Subcutaneous abdominal adipose tissue (tissue), 5 donors: Measurements from ENCODE around the gene LEMD3.

Source experiments
- H3K27ac ChIP-seq: one replicate; pipeline ENCODE4 v1.7.0; 2013; ENCODE audit warnings: low read depth, mild to moderate bottlenecking, inconsistent platforms, low read length, moderate library complexity
- H3K27me3 ChIP-seq, 5 donors: one replicate each; pipeline ENCODE4 v1.7.0; 2013; ENCODE audit warnings: low read length in 5 of 5, inconsistent platforms in 1 of 5; ENCODE audit not compliant: control insufficient read depth in 5 of 5, insufficient read depth in 4 of 5
- H3K36me3 ChIP-seq, 5 donors: one replicate each; pipeline ENCODE4 v1.7.0; 2013; ENCODE audit warnings: low read length in 5 of 5; ENCODE audit not compliant: control insufficient read depth in 5 of 5, insufficient read depth in 5 of 5
- H3K4me1 ChIP-seq, 5 donors: one replicate each; pipeline ENCODE4 v1.7.0; 2013; ENCODE audit warnings: low read length in 5 of 5, mild to moderate bottlenecking in 3 of 5, moderate library complexity in 1 of 5; ENCODE audit not compliant: control insufficient read depth in 5 of 5, insufficient read depth in 5 of 5
- H3K4me3 ChIP-seq, 5 donors: one replicate each; pipeline ENCODE4 v1.7.0; 2013; ENCODE audit warnings: low read length in 5 of 5, low read depth in 1 of 5
- H3K9ac ChIP-seq, 5 donors: one replicate each; pipeline ENCODE4 v1.7.0; 2013; ENCODE audit warnings: low read length in 5 of 5, mild to moderate bottlenecking in 4 of 5, moderate library complexity in 3 of 5
- H3K9me3 ChIP-seq, 5 donors: one replicate each; pipeline ENCODE4 v1.7.0; 2013; ENCODE audit warnings: low read length in 5 of 5; ENCODE audit not compliant: control insufficient read depth in 5 of 5
- donor health status: healthy.
- donor health status: healthy.
- donor health status: healthy.
- donor health status: healthy.
- donor health status: healthy.

LEMD3 gene

DNA sequence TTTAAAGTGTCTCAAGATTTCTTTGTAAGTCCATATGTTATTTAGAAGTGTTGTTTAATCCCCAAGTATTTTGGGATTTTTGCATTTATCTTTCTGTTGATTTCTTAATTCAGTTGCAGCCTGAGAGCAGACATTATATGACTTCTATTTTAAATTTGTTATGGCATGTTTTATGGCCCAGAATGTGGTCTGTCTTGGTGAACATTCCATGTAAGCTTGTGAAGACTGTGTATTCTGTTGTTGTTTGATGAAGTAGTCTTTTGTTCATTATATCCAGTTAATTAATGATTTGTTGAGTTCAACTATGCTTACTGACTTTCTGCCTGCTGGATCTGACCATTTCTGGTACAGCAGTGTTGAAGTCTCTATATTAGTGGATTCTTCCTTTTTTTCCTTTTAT is 34.0 kb downstream of the LEMD3 start:
- H3K9ac ChIP-seq = no peak overlapping the region
- no peaks in the 10 kb centered on the region for H3K9me3 ChIP-seq
- peaks cover 0 to 7% (median 0%) of the 10 kb centered on the region in 5 donors for H3K4me1 ChIP-seq
- no peak overlapping the region for H3K4me3 ChIP-seq
- H3K36me3 ChIP-seq = no peaks in the 10 kb centered on the region
- H3K27me3 ChIP-seq = no peaks in the 10 kb centered on the region
- no peak overlapping the region for H3K27ac ChIP-seq

GRCh38 chr12:65204886-65205525 is 35.6 kb downstream of the LEMD3 start:
- Histone ChIP-seq H3K9ac (no peak overlapping the region), H3K4me1 (peaks cover 0 to 14% (median 7%) of the 10 kb centered on the region in 5 donors), H3K9me3 (no peaks in the 10 kb centered on the region), H3K27ac (no peak overlapping the region), H3K36me3 (no peaks in the 10 kb centered on the region), H3K4me3 (no peak overlapping the region), H3K27me3 (no peaks in the 10 kb centered on the region)

DNA sequence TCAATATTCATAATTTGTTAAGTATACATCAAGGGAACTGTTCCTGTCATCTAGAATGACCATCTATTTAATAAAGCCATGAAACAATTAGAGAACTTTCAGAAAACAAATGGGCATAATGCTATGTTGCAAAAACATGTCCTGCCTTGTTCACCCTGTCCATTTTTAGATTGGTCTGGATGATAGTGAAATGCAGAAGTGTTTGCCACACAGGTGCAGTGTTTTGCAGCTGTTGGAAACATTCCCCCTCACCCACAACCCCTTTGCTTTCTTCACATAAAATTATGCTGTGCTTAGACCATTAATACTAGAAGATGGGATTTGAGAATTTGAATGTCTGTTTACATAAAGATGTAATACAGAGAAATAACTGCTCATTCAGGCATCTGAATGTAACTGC is 36.5 kb downstream of the LEMD3 start:
- Histone ChIP-seq H3K27ac (no peak overlapping the region), H3K36me3 (no peaks in the 10 kb centered on the region), H3K4me3 (no peak overlapping the region), H3K9me3 (no peaks in the 10 kb centered on the region), H3K27me3 (no peaks in the 10 kb centered on the region), H3K4me1 (peaks cover 0 to 17% (median 7%) of the 10 kb centered on the region in 5 donors), H3K9ac (no peak overlapping the region)

DNA sequence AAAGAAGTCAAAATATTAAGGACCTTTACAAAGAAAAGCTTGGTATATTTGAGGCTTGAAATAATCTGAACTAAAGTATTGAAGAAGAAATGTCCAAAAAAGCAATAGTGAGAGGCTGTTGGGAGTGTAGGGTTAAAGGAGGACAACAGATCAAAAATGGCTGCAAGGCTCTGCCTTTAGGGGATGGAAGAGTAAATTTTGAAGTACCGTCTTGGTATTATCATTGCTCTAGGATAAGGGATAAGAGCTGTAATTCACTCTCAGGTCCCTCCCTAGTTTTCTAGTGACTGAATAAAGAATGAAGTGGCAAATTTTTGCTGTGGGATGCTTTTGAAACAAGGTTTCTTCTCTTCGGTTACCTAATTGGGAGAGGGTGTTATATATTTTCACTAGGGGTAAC is 38.7 kb downstream of the LEMD3 start:
- Histone ChIP-seq H3K4me3 (no peak overlapping the region), H3K9ac (no peak overlapping the region), H3K27ac (no peak overlapping the region), H3K4me1 (peaks cover 0 to 20% (median 7%) of the 10 kb centered on the region in 5 donors), H3K9me3 (no peaks in the 10 kb centered on the region), H3K36me3 (peaks cover 0 to 3% (median 0%) of the 10 kb centered on the region in 5 donors), H3K27me3 (no peaks in the 10 kb centered on the region)

DNA sequence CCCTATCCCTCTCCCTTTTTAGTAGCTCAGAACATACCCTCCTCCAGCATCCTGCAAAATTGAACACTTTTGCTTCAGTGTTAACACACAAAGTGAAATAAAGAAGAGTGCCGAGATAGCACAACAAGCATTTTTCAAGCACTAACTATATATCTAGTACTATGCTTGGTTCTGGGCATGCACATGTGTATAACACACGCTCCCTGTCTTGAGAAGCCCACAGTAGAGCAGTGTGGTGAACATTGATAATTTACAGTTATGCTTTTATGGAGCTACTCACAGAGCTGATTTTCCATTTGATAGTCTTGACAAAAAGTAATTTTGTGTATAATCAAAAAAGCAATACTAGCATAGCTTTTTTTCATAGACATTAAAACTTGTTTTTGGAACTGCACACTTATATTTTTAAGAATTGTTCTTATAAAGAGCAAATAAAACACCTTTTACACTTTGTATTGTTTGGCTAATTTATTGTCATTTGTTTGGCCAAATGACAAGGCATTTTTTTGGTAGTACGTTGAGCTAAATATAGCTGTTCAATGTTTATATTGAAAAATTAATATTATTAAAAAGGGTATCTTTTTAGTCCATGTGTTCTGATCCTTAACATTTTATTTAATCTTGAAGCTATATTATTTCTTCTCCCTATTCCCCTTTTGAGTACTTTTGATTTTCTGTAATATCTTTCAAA is 39.7 kb downstream of the LEMD3 start:
- Histone ChIP-seq H3K27ac (no peak overlapping the region), H3K27me3 (no peaks in the 10 kb centered on the region)

DNA sequence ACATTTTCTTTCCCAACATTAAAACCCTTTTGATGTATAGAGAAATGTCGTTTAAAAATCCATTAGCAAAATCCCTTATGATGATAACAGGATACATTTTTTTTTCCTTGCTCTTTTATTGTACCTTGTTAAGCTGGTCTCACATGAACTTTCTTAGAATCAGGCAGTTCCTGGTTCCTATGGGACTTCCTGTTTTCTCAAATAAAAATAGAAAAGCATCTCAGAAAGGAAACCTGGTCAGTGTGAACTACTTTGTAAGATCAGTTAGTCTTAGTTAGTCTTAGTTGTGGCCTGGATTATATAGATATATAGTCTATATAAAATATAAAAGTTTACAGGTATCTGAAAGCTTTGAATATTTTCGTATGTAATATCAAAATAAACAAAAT is 40.3 kb downstream of the LEMD3 start:
- Histone ChIP-seq H3K4me3 (no peak overlapping the region), H3K4me1 (peaks cover 0 to 20% (median 7%) of the 10 kb centered on the region in 5 donors), H3K36me3 (peaks cover 0 to 5% (median 2%) of the 10 kb centered on the region in 5 donors), H3K27ac (no peak overlapping the region), H3K27me3 (no peaks in the 10 kb centered on the region), H3K9me3 (no peaks in the 10 kb centered on the region), H3K9ac (no peak overlapping the region)

More for the DNA sequence above, 39.7 kb downstream of the LEMD3 start:
- H3K4me3 ChIP-seq = no peak overlapping the region
- peaks cover 0 to 3% (median 0%) of the 10 kb centered on the region in 5 donors for H3K36me3 ChIP-seq
- no peak overlapping the region for H3K9ac ChIP-seq
- peaks cover 0 to 20% (median 7%) of the 10 kb centered on the region in 5 donors for H3K4me1 ChIP-seq
- no peaks in the 10 kb centered on the region for H3K9me3 ChIP-seq

DNA sequence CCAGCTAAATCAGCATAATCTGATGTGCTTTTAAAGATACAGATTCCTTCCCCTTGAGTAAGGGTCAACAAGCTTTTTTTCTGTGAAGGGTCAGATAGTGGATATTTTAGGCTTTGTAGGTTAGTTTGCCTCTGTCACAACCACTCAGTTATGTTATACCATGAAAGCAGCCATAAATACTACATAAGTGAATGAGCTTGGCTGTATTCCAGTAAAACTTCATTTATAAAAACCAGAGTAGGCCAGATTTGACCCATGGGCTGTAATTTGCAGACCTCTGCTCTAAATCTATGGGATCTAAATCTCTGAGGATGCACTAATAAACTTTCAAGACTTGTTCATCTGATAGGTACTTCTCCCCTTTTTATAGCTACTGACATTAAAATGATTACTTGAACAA is 47.7 kb downstream of the LEMD3 start:
- Histone ChIP-seq H3K27ac (no peak overlapping the region), H3K36me3 (peaks cover 3 to 27% (median 13%) of the 10 kb centered on the region in 5 donors)

GRCh38 chr12:65220761-65221160 is 51.4 kb downstream of the LEMD3 start:
- Histone ChIP-seq H3K27me3 (no peaks in the 10 kb centered on the region), H3K4me1 (no peaks in the 10 kb centered on the region), H3K36me3 (peaks cover 3 to 21% (median 13%) of the 10 kb centered on the region in 5 donors), H3K4me3 (no peak overlapping the region), H3K9ac (no peak overlapping the region), H3K9me3 (peaks cover 0 to 7% (median 0%) of the 10 kb centered on the region in 5 donors), H3K27ac (no peak overlapping the region)

More for the DNA sequence above, 47.7 kb downstream of the LEMD3 start:
- peaks cover 0 to 6% (median 0%) of the 10 kb centered on the region in 5 donors for H3K9me3 ChIP-seq
- H3K4me1 ChIP-seq = no peaks in the 10 kb centered on the region
- no peak overlapping the region for H3K4me3 ChIP-seq
- H3K9ac ChIP-seq = no peak overlapping the region
- H3K27me3 ChIP-seq = no peaks in the 10 kb centered on the region

DNA sequence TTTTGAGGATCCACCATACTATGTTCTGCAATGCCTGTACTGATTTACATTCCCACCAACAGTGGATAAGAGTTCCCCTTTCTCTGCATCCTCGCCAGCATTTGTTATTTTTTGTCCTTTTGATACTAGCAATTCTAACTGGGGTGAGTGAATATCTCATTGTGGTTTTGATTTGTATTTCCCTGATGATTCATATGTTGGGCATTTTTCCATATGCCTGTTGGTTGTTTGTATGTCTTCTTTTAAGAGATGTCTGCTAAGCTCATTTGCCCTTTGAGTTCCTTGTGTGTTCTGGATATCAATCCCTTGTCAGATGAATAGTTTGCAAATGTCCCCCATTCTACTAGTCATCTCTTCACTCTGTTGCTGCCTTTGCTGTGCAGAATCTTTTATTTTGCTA is 60.1 kb downstream of the LEMD3 start:
- Histone ChIP-seq H3K4me1 (peaks cover 0 to 3% (median 0%) of the 10 kb centered on the region in 5 donors), H3K4me3 (no peak overlapping the region), H3K36me3 (peaks cover 0 to 17% (median 5%) of the 10 kb centered on the region in 5 donors), H3K9ac (no peak overlapping the region), H3K9me3 (peaks cover 3 to 13% (median 8%) of the 10 kb centered on the region in 5 donors), H3K27ac (no peak overlapping the region), H3K27me3 (no peaks in the 10 kb centered on the region)

- no peaks in the 10 kb centered on the region for H3K27me3 ChIP-seq
- no peak overlapping the region for H3K27ac ChIP-seq
- H3K4me3 ChIP-seq = no peak overlapping the region
- peaks cover 0 to 17% (median 0%) of the 10 kb centered on the region in 5 donors for H3K36me3 ChIP-seq
- H3K4me1 ChIP-seq = peaks cover 0 to 3% (median 0%) of the 10 kb centered on the region in 5 donors
- H3K9me3 ChIP-seq = peaks cover 3 to 13% (median 8%) of the 10 kb centered on the region in 5 donors
- no peak overlapping the region for H3K9ac ChIP-seq
Measured at GRCh38 chr12:65232476-65233077, 63.2 kb downstream of the LEMD3 start.
